HG03520 (cell line): ENCODE results near the gene CDC40.
"Not testable (repeated sequence)": the region's sequence is repeated elsewhere in the genome, so short reads cannot be mapped to it uniquely, and the experiment has no call there.

Experiments used
- ATAC-seq: cut with Tn5 transposase; IDR thresholded peaks from one replicate; pipeline ENCODE4 v1.9.1; 2021; ENCODE audit warnings: mild to moderate bottlenecking, moderate library complexity; ENCODE audit not compliant: unreplicated experiment

The CDC40 gene

DNA sequence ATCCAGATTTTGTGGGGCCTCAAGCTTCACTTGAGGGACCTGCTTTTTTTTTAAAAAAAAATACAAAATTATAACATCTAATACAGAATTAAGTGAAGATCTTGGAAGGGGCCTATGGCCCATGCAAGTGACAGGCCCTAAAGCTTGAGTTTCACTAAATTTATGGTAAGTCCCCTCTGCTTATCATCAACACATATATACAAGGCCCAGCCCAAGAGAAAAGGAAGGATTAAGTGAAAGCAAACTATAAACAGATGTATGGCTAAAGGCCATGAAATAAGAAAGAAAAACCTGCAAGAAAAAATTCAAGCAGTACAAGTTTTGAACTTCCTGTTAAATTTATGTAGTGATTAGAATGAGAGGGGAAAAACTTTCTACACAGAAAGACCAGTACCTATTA is 86.8 kb downstream of the CDC40 start:
- ATAC-seq: no peak

DNA sequence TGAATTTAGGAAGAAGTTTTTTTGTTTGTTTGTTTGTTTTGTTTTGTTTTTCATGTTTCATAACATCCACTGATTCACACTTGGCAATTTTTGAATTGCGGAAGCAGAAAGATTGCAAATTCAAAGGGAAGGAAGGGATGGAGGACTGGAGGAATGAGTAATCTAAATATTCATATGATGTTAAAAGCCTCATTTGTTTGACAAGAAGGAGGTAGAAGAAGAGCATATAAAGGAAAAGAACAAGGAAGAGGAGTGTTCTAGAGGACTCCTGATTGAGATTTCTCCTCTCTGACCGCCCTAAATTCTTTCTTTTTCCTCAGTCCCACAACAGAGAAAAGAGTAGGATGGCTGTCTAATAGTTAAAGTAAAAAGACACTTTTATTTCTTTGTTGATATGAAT is 89.4 kb downstream of the CDC40 start:
- no peak for ATAC-seq

DNA sequence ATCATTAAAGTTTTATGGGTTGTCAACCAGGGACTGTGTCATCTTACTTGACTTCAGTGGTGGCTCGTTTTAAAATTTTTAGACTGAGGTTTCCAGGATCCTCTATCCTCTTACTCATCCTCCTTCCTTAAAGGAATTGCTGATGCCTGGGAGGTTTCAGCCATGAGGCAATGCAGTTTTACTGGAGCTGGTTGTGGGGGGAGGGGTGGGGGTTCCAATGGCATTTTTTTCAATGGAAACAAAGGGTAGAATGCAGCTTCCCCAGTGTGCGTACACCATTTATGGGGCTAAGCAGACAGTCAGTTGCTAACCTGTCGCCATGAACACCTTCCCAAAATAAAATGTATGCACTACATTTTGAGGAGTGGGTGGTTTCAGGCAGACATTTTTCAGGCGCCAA is 89.9 kb downstream of the CDC40 start:
- no peak for ATAC-seq

DNA sequence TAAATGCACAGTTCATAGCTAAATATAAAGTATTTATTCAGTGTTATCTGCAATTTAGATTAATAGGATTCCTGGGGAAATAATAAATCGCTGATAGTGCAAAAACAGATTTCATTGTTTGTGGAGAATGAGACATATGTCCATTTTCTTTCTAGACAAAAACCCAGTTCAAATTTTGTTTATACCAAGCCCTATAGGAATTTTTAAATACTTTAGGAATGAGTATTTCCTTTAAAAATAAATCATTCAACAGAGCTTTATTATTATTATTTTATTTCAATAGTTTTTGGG is 91.5 kb downstream of the CDC40 start:
- no peak for ATAC-seq

DNA sequence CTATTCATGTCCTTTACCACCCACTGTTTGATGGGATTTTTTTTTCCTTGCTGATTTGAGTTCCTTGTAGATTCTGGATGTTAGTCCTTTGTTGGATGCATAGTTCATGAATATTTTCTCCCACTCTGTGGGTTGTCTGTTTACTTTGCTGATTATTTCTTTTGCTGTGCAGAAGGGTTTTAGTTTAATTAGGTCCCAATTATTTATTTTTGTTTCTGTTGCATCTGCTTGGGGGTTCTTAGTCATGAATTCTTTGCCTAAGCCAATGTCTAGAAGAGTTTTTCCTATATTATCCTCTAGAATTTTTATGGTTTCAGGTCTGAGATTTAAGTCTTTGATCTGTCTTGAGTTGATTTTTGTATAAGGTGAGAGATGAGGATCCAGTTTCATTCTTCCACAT is 92.6 kb downstream of the CDC40 start:
- ATAC-seq: not testable (repeated sequence)

DNA sequence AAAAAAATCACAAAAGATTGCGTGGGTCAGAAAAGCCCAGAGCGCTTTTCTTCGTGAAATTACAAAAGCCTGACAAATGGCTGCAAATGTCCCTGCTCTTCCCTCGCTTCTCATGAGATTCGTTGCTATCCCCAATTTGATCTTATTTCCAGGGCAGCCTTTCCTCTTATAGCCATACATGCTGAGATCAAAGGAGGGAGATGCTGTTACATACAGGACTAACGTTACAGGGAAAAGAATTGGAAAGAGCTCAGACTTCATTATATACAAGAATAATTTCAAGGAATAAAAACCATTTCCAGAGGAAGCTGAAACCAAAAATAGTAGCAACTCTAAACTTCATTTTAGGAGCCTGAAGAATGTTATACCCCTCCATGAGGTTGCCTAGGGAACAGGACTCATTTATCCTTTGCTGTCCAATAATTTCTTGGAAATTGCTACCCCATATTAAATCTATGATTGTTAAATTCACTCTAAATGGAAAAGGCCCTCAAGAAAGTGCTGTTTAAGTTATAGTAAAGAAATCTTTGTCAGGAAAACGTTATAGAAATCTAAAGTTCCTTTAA is 97.0 kb downstream of the CDC40 start:
- no peak for ATAC-seq
